Liver (tissue), 9 donors: Measurements from ENCODE around the gene LUZP4. TPM values are rescaled to one million over a fixed set of nuclear protein-coding genes. Genes with fewer than 3 reads are reported as not detected.

Source experiments
- DNase-seq: peaks from one replicate; pipeline ENCODE4 v3.0.0-alpha.2; 2017; ENCODE audit warnings: low spot score
- H3K27ac ChIP-seq, 2 donors: one replicate each; pipeline ENCODE4 v1.7.0; 2013; ENCODE audit warnings: inconsistent platforms in 2 of 2, low read length in 2 of 2, control low read depth in 1 of 2, low read depth in 1 of 2, mild to moderate bottlenecking in 1 of 2
- H3K27me3 ChIP-seq, 4 donors: one replicate each; pipeline versions ENCODE4 v1.6.1 to v1.7.0; 2013; ENCODE audit warnings: low read length in 3 of 4, inconsistent platforms in 1 of 4, mild to moderate bottlenecking in 1 of 4, moderate library complexity in 1 of 4; ENCODE audit not compliant: control insufficient read depth in 4 of 4, insufficient read depth in 4 of 4
- H3K36me3 ChIP-seq, 4 donors: one replicate each; pipeline versions ENCODE4 v1.6.1 to v1.7.0; 2013; ENCODE audit warnings: low read length in 3 of 4, mild to moderate bottlenecking in 3 of 4, low read depth in 1 of 4, moderate library complexity in 1 of 4; ENCODE audit not compliant: control insufficient read depth in 4 of 4, insufficient read depth in 3 of 4
- H3K4me1 ChIP-seq, 4 donors: one replicate each; pipeline versions ENCODE4 v1.6.1 to v1.7.0; 2013; ENCODE audit warnings: low read length in 3 of 4, mild to moderate bottlenecking in 3 of 4, moderate library complexity in 1 of 4; ENCODE audit not compliant: control insufficient read depth in 4 of 4, insufficient read depth in 4 of 4
- H3K4me3 ChIP-seq, 3 donors: one replicate each; pipeline versions ENCODE4 v1.6.1 to v1.7.0; 2013; ENCODE audit warnings: low read length in 3 of 3, control low read depth in 1 of 3, low read depth in 1 of 3, mild to moderate bottlenecking in 1 of 3
- H3K9ac ChIP-seq, 2 donors: one replicate each; pipeline ENCODE4 v1.7.0; 2013; ENCODE audit warnings: low read length in 2 of 2, mild to moderate bottlenecking in 2 of 2, moderate library complexity in 2 of 2, control low read depth in 1 of 2, low read depth in 1 of 2
- H3K9me3 ChIP-seq, 4 donors: one replicate each; pipeline versions ENCODE4 v1.6.1 to v1.7.0; 2013; ENCODE audit warnings: low read length in 3 of 4; ENCODE audit not compliant: control insufficient read depth in 4 of 4
- EGR1 ChIP-seq, 2 donors: IDR thresholded peaks; 2 replicates each; pipeline ENCODE4 v1.6.1; 2016 to 2018; ENCODE audit warnings: antibody characterized with exemption in 2 of 2, low read depth in 2 of 2
- FOXA2 ChIP-seq: IDR thresholded peaks from 2 replicates; pipeline ENCODE4 v1.6.1; 2016; ENCODE audit warnings: antibody characterized with exemption
- HNF4A ChIP-seq, 2 donors: conservative IDR thresholded peaks; 2 replicates each; pipeline ENCODE4 v1.6.1; 2016; ENCODE audit warnings: antibody characterized with exemption in 2 of 2, mild to moderate bottlenecking in 2 of 2
- JUND ChIP-seq, 2 donors: IDR thresholded peaks; 2 replicates each; pipeline ENCODE4 v1.6.1; 2016; ENCODE audit warnings: antibody characterized with exemption in 2 of 2
- NR2F2 ChIP-seq: IDR thresholded peaks from 2 replicates; pipeline ENCODE4 v1.6.1; 2016; ENCODE audit warnings: antibody characterized with exemption
- RAD21 ChIP-seq, 2 donors: IDR thresholded peaks; 2 replicates each; pipeline ENCODE4 v1.6.1; 2016; ENCODE audit warnings: antibody characterized with exemption in 2 of 2, mild to moderate bottlenecking in 2 of 2
- REST ChIP-seq: IDR thresholded peaks from 2 replicates; pipeline ENCODE4 v1.6.1; 2016; ENCODE audit warnings: antibody characterized with exemption, mild to moderate bottlenecking
- RXRA ChIP-seq, 2 donors: IDR thresholded peaks; 2 replicates each; pipeline ENCODE4 v1.6.1; 2017 to 2018; ENCODE audit warnings: antibody characterized with exemption in 2 of 2, mild to moderate bottlenecking in 1 of 2
- SP1 ChIP-seq: IDR thresholded peaks from 2 replicates; pipeline ENCODE4 v1.6.1; 2018; ENCODE audit warnings: antibody characterized with exemption, mild to moderate bottlenecking
- YY1 ChIP-seq: IDR thresholded peaks from 2 replicates; pipeline ENCODE4 v1.6.1; 2016; ENCODE audit warnings: antibody characterized with exemption, mild to moderate bottlenecking
- WGBS: extraction: QIAGEN DNeasy Blood & Tissue Kit; methylation state at CpG from one replicate; pipeline ENCODE4 v1.1.7; 2013; 5-methylcytosine and 5-hydroxymethylcytosine counted together
- polyA plus RNA-seq, 2 donors: library from polyadenylated mRNA; stranded (reverse) in 1 of 2; unstranded in 1 of 2; fragments of 200-250 nt in 1 of 2; fragments of >200 nt in 1 of 2; fragmentation: Nextera tagmentation in 1 of 2; extraction: Ambion mirVana in 1 of 2; gene quantifications; one replicate each; pipeline versions ENCODE4 v1.2.1 to v1.2.3, GENCODE V29; 2013 to 2015
- total RNA-seq, 2 donors: library from RNA; depleted of rRNA; stranded (reverse); fragments of >200 nt; gene quantifications; one replicate each; pipeline ENCODE4 v1.2.3, GENCODE V29; 2014
- TF ChIP-seq, protein P1 (sequence below): fragments of 150-350 bp; IDR thresholded peaks from 2 replicates; pipeline ENCODE4 v1.5.1; 2017; ENCODE audit warnings: improper control_type of control experiment, low read depth, low read length; ENCODE audit not compliant: missing input control
- TF ChIP-seq, protein P2 (sequence below): IDR thresholded peaks from 2 replicates; pipeline ENCODE4 v1.6.1; 2016; ENCODE audit warnings: antibody characterized with exemption
- TF ChIP-seq, protein P3 (sequence below): IDR thresholded peaks from 2 replicates; pipeline ENCODE4 v1.6.1; 2016; ENCODE audit warnings: antibody characterized with exemption
- donor health status: healthy.
- donor health status: healthy.
- donor health status: healthy.
- donor health status: healthy.
- donor health status: healthy.

The LUZP4 gene
- total and polyA plus RNA-seq, 4 donors, result not detected

GRCh38 chrX:115350711-115351381, 61.3 kb downstream of the LUZP4 start:
- Histone ChIP-seq H3K27me3 (peaks cover 0 to 3% (median 0%) of the 10 kb centered on the region in 4 donors), H3K9me3 (no peaks in the 10 kb centered on the region), H3K9ac (no peak overlapping the region), H3K4me3 (no peak overlapping the region), H3K27ac (no peak overlapping the region), H3K36me3 (no peaks in the 10 kb centered on the region), H3K4me1 (peaks cover 0 to 3% (median 3%) of the 10 kb centered on the region in 4 donors)
- no peak for TF ChIP-seq HNF4A (conservative IDR thresholded peaks at IDR 0.05)
- TF ChIP-seq, protein P1, sequence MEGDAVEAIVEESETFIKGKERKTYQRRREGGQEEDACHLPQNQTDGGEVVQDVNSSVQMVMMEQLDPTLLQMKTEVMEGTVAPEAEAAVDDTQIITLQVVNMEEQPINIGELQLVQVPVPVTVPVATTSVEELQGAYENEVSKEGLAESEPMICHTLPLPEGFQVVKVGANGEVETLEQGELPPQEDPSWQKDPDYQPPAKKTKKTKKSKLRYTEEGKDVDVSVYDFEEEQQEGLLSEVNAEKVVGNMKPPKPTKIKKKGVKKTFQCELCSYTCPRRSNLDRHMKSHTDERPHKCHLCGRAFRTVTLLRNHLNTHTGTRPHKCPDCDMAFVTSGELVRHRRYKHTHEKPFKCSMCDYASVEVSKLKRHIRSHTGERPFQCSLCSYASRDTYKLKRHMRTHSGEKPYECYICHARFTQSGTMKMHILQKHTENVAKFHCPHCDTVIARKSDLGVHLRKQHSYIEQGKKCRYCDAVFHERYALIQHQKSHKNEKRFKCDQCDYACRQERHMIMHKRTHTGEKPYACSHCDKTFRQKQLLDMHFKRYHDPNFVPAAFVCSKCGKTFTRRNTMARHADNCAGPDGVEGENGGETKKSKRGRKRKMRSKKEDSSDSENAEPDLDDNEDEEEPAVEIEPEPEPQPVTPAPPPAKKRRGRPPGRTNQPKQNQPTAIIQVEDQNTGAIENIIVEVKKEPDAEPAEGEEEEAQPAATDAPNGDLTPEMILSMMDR, result no peak
- TF ChIP-seq YY1, result peak; percentile 13
- TF ChIP-seq NR2F2, result no peak
- WGBS, result 72% methylated on average over 10 of the region's 10 CpGs
- DNase-seq, result no peak

DNA sequence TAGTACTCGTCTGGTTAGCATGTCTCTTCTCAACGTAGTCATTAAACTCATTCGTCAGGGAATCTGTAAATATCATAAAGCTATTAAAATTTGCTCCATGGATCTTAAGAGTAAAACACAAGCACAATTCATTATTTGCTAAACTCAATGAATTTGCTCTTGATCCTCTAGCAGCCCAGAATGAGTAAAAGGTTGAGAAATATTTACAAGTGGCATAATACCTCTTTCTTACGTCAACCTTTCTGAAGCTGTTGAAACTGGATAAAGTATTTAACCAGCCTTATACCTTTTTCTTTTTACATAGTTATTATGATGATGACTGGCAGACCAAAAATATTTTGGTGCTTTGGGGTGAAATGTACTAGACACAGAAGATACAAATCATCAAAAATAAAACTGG, 66.9 kb downstream of the LUZP4 start:
- Histone ChIP-seq H3K27ac (peak overlapping the region in 1 of 2 donors; percentile 31), H3K4me3 (no peak overlapping the region)
- WGBS, result 37% methylated on average over 4 of the region's 4 CpGs

More for the DNA sequence above, 66.9 kb downstream of the LUZP4 start:
- Histone ChIP-seq H3K4me1 (peaks cover 0 to 2% (median 0%) of the 10 kb centered on the region in 4 donors), H3K9ac (no peak overlapping the region), H3K27me3 (peaks cover 0 to 4% (median 0%) of the 10 kb centered on the region in 4 donors), H3K36me3 (no peaks in the 10 kb centered on the region), H3K9me3 (no peaks in the 10 kb centered on the region)
- TF ChIP-seq, protein P1, result no peak
- TF ChIP-seq SP1 (no peak), REST (no peak), RXRA (IDR thresholded peaks at IDR 0.05) (no peak), HNF4A (conservative IDR thresholded peaks at IDR 0.05) (peak; percentile 19 to 37), FOXA2 (no peak), NR2F2 (no peak), EGR1 (IDR thresholded peaks at IDR 0.05; ENCODE audit: low read depth in 2 of 2) (no peak), JUND (IDR thresholded peaks at IDR 0.05) (no peak), RAD21 (IDR thresholded peaks at IDR 0.05) (peak in 1 of 2 donors; percentile 7), YY1 (no peak)
- TF ChIP-seq, protein P2, sequence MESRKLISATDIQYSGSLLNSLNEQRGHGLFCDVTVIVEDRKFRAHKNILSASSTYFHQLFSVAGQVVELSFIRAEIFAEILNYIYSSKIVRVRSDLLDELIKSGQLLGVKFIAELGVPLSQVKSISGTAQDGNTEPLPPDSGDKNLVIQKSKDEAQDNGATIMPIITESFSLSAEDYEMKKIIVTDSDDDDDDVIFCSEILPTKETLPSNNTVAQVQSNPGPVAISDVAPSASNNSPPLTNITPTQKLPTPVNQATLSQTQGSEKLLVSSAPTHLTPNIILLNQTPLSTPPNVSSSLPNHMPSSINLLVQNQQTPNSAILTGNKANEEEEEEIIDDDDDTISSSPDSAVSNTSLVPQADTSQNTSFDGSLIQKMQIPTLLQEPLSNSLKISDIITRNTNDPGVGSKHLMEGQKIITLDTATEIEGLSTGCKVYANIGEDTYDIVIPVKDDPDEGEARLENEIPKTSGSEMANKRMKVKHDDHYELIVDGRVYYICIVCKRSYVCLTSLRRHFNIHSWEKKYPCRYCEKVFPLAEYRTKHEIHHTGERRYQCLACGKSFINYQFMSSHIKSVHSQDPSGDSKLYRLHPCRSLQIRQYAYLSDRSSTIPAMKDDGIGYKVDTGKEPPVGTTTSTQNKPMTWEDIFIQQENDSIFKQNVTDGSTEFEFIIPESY, result no peak
- TF ChIP-seq, protein P3, sequence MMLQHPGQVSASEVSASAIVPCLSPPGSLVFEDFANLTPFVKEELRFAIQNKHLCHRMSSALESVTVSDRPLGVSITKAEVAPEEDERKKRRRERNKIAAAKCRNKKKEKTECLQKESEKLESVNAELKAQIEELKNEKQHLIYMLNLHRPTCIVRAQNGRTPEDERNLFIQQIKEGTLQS, result no peak
- DNase-seq, result no peak
